Embryonic facial prominence (tissue), 1 donor: Measurements from ENCODE around the gene BABAM2.

Experiments
- DNase-seq: peaks from one replicate; pipeline ENCODE4 v3.0.0-alpha.2; 2016; ENCODE audit errors: extremely low spot score

Gene BABAM2

GRCh38 chr2:28343184-28343942 lies 452.8 kb downstream of the BABAM2 start:
- DNase-seq = no peak

- no peak for DNase-seq
These were observed 453.6 kb downstream of the BABAM2 start for GRCh38 chr2:28343971-28344715.

- no peak for DNase-seq
These were observed 454.3 kb downstream of the BABAM2 start for GRCh38 chr2:28344756-28345373.

GRCh38 chr2:28345619-28346018 lies 455.1 kb downstream of the BABAM2 start:
- DNase-seq = no peak

- no peak for DNase-seq
These were observed 456.1 kb downstream of the BABAM2 start for GRCh38 chr2:28346587-28346986.

GRCh38 chr2:28347193-28347592 lies 456.7 kb downstream of the BABAM2 start:
- no peak for DNase-seq

GRCh38 chr2:28347596-28347995 lies 457.1 kb downstream of the BABAM2 start:
- no peak for DNase-seq

- no peak for DNase-seq
These were observed 457.6 kb downstream of the BABAM2 start for GRCh38 chr2:28348149-28348567.

- DNase-seq = no peak
These were observed 458.4 kb downstream of the BABAM2 start for GRCh38 chr2:28348921-28349320.

GRCh38 chr2:28349546-28350165 lies 459.1 kb downstream of the BABAM2 start:
- DNase-seq = no peak

- no peak for DNase-seq
These were observed 459.7 kb downstream of the BABAM2 start for GRCh38 chr2:28350196-28350595.

GRCh38 chr2:28350791-28351285 lies 460.3 kb downstream of the BABAM2 start:
- no peak for DNase-seq

- no peak for DNase-seq
These were observed 461.1 kb downstream of the BABAM2 start for GRCh38 chr2:28351621-28352020.

GRCh38 chr2:28352104-28352503 lies 461.6 kb downstream of the BABAM2 start:
- no peak for DNase-seq

GRCh38 chr2:28352610-28353195 lies 462.2 kb downstream of the BABAM2 start:
- DNase-seq = no peak

GRCh38 chr2:28354920-28355520 lies 464.5 kb downstream of the BABAM2 start:
- no peak for DNase-seq

GRCh38 chr2:28355521-28356094 lies 465.1 kb downstream of the BABAM2 start:
- DNase-seq = no peak

GRCh38 chr2:28356095-28356911 lies 465.8 kb downstream of the BABAM2 start:
- DNase-seq = no peak

GRCh38 chr2:28357055-28357454 lies 466.5 kb downstream of the BABAM2 start:
- no peak for DNase-seq
